Activated CD4-positive, alpha-beta T cell treated with anti-CD3 and anti-CD28 coated beads, Interleukin-2, amount 50 U/mL, for 48 hours (primary cell): ENCODE measurements around the gene RPLP2.

ENCODE experiments used
- DNase-seq, 2 experiments: peaks; one replicate each; pipeline ENCODE4 v3.0.0-alpha.2; 2020

RPLP2 gene

GRCh38 chr11:825366-826226 is 15.8 kb downstream of the RPLP2 start:
- DNase-seq = no peak

- no peak for DNase-seq
Observed at GRCh38 chr11:826227-826621, 16.5 kb downstream of the RPLP2 start.

- DNase-seq = no peak
Observed at GRCh38 chr11:826836-827145, 17.0 kb downstream of the RPLP2 start.

GRCh38 chr11:827146-827896 is 17.6 kb downstream of the RPLP2 start:
- DNase-seq = no peak

GRCh38 chr11:827897-828192 is 18.1 kb downstream of the RPLP2 start, which contains the start of gene CRACR2B:
Gene CRACR2B, plus strand, starts transcription at chr11:827919. Its CDS starts 689 bp downstream, at chr11:828608.
- DNase-seq = no peak

GRCh38 chr11:828506-829175 is 18.9 kb downstream of the RPLP2 start:
- DNase-seq = no peak

- no peak for DNase-seq
Observed at GRCh38 chr11:829176-829846, 19.5 kb downstream of the RPLP2 start.

- no peak for DNase-seq
Observed at GRCh38 chr11:829847-830294, 20.1 kb downstream of the RPLP2 start.

- DNase-seq = peak; percentile 67 to 71
Observed at GRCh38 chr11:830295-831117, 20.7 kb downstream of the RPLP2 start.

- DNase-seq = no peak
Observed at GRCh38 chr11:831118-831864, 21.5 kb downstream of the RPLP2 start.

- no peak for DNase-seq
Observed at GRCh38 chr11:831961-832528, 22.3 kb downstream of the RPLP2 start.

- DNase-seq = peak in 1 of 2 experiments; percentile 53
Observed at GRCh38 chr11:832529-833113, 22.9 kb downstream of the RPLP2 start, which contains the start of gene CD151. Gene CD151, plus strand, starts transcription at chr11:832952. Its CDS starts 3,118 bp downstream, at chr11:836070.

GRCh38 chr11:833114-833791 is 23.5 kb downstream of the RPLP2 start:
- peak in 1 of 2 experiments; percentile 44 for DNase-seq

GRCh38 chr11:833849-834311 is 24.1 kb downstream of the RPLP2 start:
- no peak for DNase-seq

GRCh38 chr11:834371-835316 is 24.9 kb downstream of the RPLP2 start:
- no peak for DNase-seq

GRCh38 chr11:836274-836673 is 26.5 kb downstream of the RPLP2 start:
- DNase-seq = no peak

- no peak for DNase-seq
Observed at GRCh38 chr11:836700-837099, 26.9 kb downstream of the RPLP2 start.

GRCh38 chr11:837189-837989 is 27.6 kb downstream of the RPLP2 start:
- no peak for DNase-seq
